Esophagus (tissue), 2 donors: Measurements from ENCODE around the gene TMTC1. TPM values are rescaled to one million over a fixed set of nuclear protein-coding genes. Genes with fewer than 3 reads are reported as not detected.

Experiments
- H3K27ac ChIP-seq, 2 donors: one replicate each; pipeline ENCODE4 v1.5.1; 2013; ENCODE audit warnings: low read depth in 2 of 2, mild to moderate bottlenecking in 2 of 2, inconsistent platforms in 1 of 2, low read length in 1 of 2, moderate library complexity in 1 of 2
- H3K27me3 ChIP-seq, 2 donors: one replicate each; pipeline ENCODE4 v1.6.1; 2013; ENCODE audit warnings: low read length in 2 of 2, control low read depth in 1 of 2, mild to moderate bottlenecking in 1 of 2; ENCODE audit not compliant: insufficient read depth in 2 of 2, control insufficient read depth in 1 of 2
- H3K36me3 ChIP-seq, 2 donors: one replicate each; pipeline ENCODE4 v1.6.1; 2013; ENCODE audit warnings: low read length in 1 of 2; ENCODE audit not compliant: control insufficient read depth in 2 of 2, insufficient read depth in 2 of 2
- H3K4me1 ChIP-seq, 2 donors: one replicate each; pipeline ENCODE4 v1.6.1; 2013; ENCODE audit warnings: low read length in 1 of 2; ENCODE audit not compliant: control insufficient read depth in 2 of 2, insufficient read depth in 2 of 2
- H3K4me3 ChIP-seq, 2 donors: one replicate each; pipeline ENCODE4 v1.5.1; 2013; ENCODE audit warnings: low read length in 2 of 2, mild to moderate bottlenecking in 2 of 2, low read depth in 1 of 2, moderate library complexity in 1 of 2
- H3K9me3 ChIP-seq, 2 donors: one replicate each; pipeline ENCODE4 v1.6.1; 2013; ENCODE audit warnings: mild to moderate bottlenecking in 2 of 2, low read depth in 1 of 2, low read length in 1 of 2, moderate library complexity in 1 of 2; ENCODE audit not compliant: control insufficient read depth in 2 of 2, insufficient read depth in 1 of 2
- WGBS, 2 donors: extraction: QIAGEN DNeasy Blood & Tissue Kit; methylation state at CpG; one replicate each; pipeline ENCODE4 v1.1.7; 2013; 5-methylcytosine and 5-hydroxymethylcytosine counted together
- polyA plus RNA-seq, 2 donors: library from polyadenylated mRNA; stranded (reverse); fragments of 200-250 nt; gene quantifications; one replicate each; pipeline ENCODE4 v1.2.3, GENCODE V29; 2013
- donor health status: healthy with polysubstance abuse.
- donor health status: Bipolar disorder and iron deficiency.

The TMTC1 gene
- polyA plus RNA-seq, 2 donors = 1.3 to 1.6 TPM

- 88 to 97% methylated on average over 2 of the region's 2 CpGs for WGBS, 2 donors
- Histone ChIP-seq H3K36me3 (no peaks in the 10 kb centered on the region), H3K9me3 (no peaks in the 10 kb centered on the region), H3K27ac (no peak overlapping the region), H3K4me1 (no peaks in the 10 kb centered on the region), H3K27me3 (no peaks in the 10 kb centered on the region), H3K4me3 (no peak overlapping the region)
Measured at GRCh38 chr12:29722164-29722563, 61.6 kb downstream of the TMTC1 start.

DNA sequence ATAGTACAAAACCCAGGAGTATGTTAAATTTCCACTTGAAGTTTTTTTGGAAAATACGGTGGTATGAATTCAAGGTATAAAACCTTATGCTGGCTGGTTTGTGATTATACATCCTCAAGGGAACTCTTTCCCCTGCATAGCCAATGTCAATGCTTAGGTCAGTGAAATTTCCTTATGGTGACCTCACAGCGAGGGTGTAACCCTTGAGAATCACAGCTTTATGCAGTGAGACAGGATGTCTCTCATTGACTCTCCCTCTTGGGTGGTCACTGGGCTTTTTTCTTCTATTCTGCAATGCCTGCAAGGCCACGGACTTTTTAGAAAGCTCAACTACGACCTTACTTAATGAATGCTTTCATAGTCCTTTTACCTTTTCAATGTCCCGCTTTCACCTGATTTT lies 64.4 kb downstream of the TMTC1 start:
- WGBS, 2 donors = 73 to 79% methylated on average over 5 of the region's 5 CpGs

GRCh38 chr12:29717540-29718100 lies 66.1 kb downstream of the TMTC1 start:
- Histone ChIP-seq H3K36me3 (no peaks in the 10 kb centered on the region), H3K27me3 (no peaks in the 10 kb centered on the region), H3K27ac (no peak overlapping the region), H3K9me3 (no peaks in the 10 kb centered on the region), H3K4me3 (no peak overlapping the region), H3K4me1 (no peaks in the 10 kb centered on the region)
- WGBS, 2 donors = 0 to 3% methylated on average over 1 of the region's 1 CpG

More for the DNA sequence above, 64.4 kb downstream of the TMTC1 start:
- H3K27me3 ChIP-seq = no peaks in the 10 kb centered on the region
- H3K4me1 ChIP-seq = no peaks in the 10 kb centered on the region
- no peak overlapping the region for H3K27ac ChIP-seq
- H3K36me3 ChIP-seq = no peaks in the 10 kb centered on the region
- no peaks in the 10 kb centered on the region for H3K9me3 ChIP-seq
- no peak overlapping the region for H3K4me3 ChIP-seq

DNA sequence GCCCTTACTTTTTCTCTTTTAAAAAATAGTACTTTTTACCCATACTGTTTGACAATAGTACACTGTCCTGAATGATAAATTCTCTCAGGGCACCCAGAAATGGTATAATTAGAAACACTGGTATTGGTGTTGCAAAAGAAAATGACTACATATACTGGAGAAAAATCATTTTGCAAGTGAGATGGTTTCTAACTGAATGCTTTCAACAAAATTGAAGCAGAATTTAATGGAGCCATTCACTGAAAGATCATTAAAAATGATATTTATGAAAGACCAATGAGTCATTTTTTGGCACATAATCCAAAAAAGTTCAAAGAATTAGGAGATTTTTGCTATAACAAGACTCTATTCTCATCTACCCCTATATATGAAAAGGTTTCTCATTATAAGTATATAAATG lies 68.8 kb downstream of the TMTC1 start:
- no peak overlapping the region for H3K27ac ChIP-seq
- H3K9me3 ChIP-seq = no peaks in the 10 kb centered on the region
- no peaks in the 10 kb centered on the region for H3K4me1 ChIP-seq
- H3K27me3 ChIP-seq = no peaks in the 10 kb centered on the region
- H3K36me3 ChIP-seq = no peaks in the 10 kb centered on the region
- no peak overlapping the region for H3K4me3 ChIP-seq

DNA sequence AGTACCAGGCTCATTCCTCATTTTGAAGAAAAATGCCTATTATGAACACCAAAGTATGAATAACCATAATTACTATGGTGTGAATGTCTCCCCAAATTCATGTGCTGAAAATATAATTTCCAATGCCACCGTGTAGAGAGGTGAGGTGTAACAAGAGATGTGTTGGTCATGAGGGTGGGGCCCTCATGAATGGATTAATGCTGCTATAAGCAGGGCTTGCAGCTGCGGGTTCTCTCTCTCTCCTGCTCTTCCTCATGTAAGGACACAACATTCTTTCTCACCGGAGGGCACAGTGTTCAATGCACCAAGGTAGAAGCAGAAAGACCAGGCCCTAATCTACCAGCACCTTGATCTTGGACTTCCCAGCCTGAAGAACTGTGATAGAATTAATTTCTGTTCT lies 70.0 kb downstream of the TMTC1 start:
- 47 to 50% methylated on average over 3 of the region's 3 CpGs for WGBS, 2 donors
- no peak overlapping the region for H3K27ac ChIP-seq

GRCh38 chr12:29711381-29711780 lies 72.4 kb downstream of the TMTC1 start:
- Histone ChIP-seq H3K36me3 (no peaks in the 10 kb centered on the region), H3K4me1 (no peaks in the 10 kb centered on the region), H3K4me3 (no peak overlapping the region), H3K27me3 (no peaks in the 10 kb centered on the region), H3K9me3 (no peaks in the 10 kb centered on the region), H3K27ac (no peak overlapping the region)
- 37 to 43% methylated on average over 2 of the region's 2 CpGs for WGBS, 2 donors

More for the DNA sequence above, 70.0 kb downstream of the TMTC1 start:
- no peaks in the 10 kb centered on the region for H3K9me3 ChIP-seq
- no peaks in the 10 kb centered on the region for H3K36me3 ChIP-seq
- no peaks in the 10 kb centered on the region for H3K4me1 ChIP-seq
- no peak overlapping the region for H3K4me3 ChIP-seq
- no peaks in the 10 kb centered on the region for H3K27me3 ChIP-seq

DNA sequence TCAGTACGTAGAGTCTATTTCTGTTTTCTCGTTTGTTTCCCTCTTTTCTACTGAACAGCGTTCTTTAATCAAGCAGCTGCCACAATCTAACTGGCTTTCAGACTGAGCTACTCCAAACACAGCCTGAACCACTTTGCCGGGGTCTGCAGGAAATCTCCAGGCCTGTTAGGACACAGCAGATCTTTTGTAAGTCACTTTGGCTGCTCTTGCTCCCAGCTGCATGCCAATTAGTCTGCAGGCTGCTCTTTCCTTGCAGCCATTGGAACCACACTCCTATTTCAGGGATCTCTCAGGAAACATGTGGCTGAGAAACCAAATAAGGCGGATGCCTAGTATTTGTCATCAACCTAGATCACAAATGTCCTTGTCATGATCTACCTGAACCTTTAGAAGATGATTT lies 73.6 kb downstream of the TMTC1 start:
- Histone ChIP-seq H3K9me3 (no peaks in the 10 kb centered on the region), H3K36me3 (no peaks in the 10 kb centered on the region), H3K4me3 (no peak overlapping the region), H3K27ac (peak overlapping the region in 1 of 2 donors; percentile 13), H3K4me1 (no peaks in the 10 kb centered on the region), H3K27me3 (no peaks in the 10 kb centered on the region)
- WGBS, 2 donors = 36 to 43% methylated on average over 5 of the region's 5 CpGs

DNA sequence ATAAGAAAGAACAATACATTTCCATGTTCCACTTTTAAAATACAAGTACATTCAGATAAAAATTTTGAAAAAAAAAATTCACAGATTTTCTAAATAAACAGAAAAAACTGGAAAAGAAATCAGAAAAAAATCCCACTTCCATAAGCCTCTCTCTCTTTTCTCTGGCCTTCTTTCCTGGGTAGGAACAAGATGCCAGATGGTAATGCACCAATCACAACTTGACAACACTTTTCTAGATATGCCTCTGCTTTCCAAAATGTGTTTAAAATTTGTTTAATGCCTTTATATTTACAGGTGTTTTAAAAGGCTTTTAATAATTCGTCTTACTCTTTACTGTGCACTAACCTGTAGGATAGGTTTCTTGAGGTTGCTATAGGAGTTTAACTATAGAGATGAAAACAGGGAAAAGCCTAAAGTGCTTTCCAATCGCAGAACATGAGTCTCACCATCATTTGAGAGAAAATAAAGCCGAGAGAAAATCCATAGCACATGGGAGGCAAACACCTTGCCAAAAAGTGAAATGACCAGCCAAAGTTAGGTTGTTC lies 74.2 kb downstream of the TMTC1 start:
- Histone ChIP-seq H3K4me1 (no peaks in the 10 kb centered on the region), H3K27me3 (no peaks in the 10 kb centered on the region), H3K9me3 (no peaks in the 10 kb centered on the region), H3K36me3 (no peaks in the 10 kb centered on the region), H3K27ac (no peak overlapping the region), H3K4me3 (no peak overlapping the region)
- WGBS, 2 donors = 43 to 47% methylated on average over 3 of the region's 3 CpGs

GRCh38 chr12:29709054-29709453 lies 74.7 kb downstream of the TMTC1 start:
- Histone ChIP-seq H3K27me3 (no peaks in the 10 kb centered on the region), H3K9me3 (no peaks in the 10 kb centered on the region), H3K4me1 (no peaks in the 10 kb centered on the region), H3K27ac (no peak overlapping the region), H3K4me3 (no peak overlapping the region), H3K36me3 (no peaks in the 10 kb centered on the region)

- H3K36me3 ChIP-seq = no peaks in the 10 kb centered on the region
- no peaks in the 10 kb centered on the region for H3K9me3 ChIP-seq
- WGBS, 2 donors = 80 to 81% methylated on average over 2 of the region's 2 CpGs
Measured at GRCh38 chr12:29707846-29708245, 75.9 kb downstream of the TMTC1 start.

More at GRCh38 chr12:29707846-29708245, 75.9 kb downstream of the TMTC1 start:
- no peaks in the 10 kb centered on the region for H3K4me1 ChIP-seq
- no peak overlapping the region for H3K27ac ChIP-seq
- no peaks in the 10 kb centered on the region for H3K27me3 ChIP-seq
- H3K4me3 ChIP-seq = no peak overlapping the region
